Transverse colon (tissue), 3 donors: ENCODE data around the gene CCDC40.

ENCODE experiments used
- EP300 ChIP-seq: sonication (generic); formaldehyde crosslinking; IDR thresholded peaks from one replicate; pipeline ENCODE4 v1.6.1; 2017; ENCODE audit warnings: antibody characterized with exemption, low read depth
- TF ChIP-seq, protein P1 (sequence below), 5 experiments: fragments of 200-600 bp in 3 of 5; fragments of 450-650 bp in 2 of 5; sonication (generic) in 3 of 5; IDR thresholded peaks; 1 replicate in 2 of 5; 2 replicates in 3 of 5; pipeline ENCODE4 v1.5.1; 2016 to 2017; ENCODE audit warnings: antibody characterized with exemption in 5 of 5, inconsistent platforms in 3 of 5, mild to moderate bottlenecking in 2 of 5, moderate library complexity in 1 of 5

DNA sequence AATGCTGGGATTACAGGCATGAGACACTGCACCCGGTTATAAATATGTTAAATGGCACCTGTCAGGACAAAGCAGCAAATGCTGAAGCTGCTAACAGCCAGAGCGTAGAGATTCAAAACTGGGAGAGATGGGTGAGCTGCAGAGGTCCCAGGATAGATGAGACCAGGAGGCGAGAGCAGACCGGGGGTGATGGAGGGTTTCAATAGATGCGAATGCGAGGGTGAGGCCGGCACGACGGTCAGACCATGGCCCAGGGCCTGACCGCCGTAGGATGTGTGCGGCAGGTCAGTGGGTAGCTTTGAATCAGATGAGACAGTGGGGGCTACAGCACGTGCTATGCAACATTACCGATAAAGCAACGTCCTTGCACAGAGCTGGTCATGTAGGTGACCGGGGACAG lies 14.3 kb downstream of the CCDC40 start:
- TF ChIP-seq, protein P1, sequence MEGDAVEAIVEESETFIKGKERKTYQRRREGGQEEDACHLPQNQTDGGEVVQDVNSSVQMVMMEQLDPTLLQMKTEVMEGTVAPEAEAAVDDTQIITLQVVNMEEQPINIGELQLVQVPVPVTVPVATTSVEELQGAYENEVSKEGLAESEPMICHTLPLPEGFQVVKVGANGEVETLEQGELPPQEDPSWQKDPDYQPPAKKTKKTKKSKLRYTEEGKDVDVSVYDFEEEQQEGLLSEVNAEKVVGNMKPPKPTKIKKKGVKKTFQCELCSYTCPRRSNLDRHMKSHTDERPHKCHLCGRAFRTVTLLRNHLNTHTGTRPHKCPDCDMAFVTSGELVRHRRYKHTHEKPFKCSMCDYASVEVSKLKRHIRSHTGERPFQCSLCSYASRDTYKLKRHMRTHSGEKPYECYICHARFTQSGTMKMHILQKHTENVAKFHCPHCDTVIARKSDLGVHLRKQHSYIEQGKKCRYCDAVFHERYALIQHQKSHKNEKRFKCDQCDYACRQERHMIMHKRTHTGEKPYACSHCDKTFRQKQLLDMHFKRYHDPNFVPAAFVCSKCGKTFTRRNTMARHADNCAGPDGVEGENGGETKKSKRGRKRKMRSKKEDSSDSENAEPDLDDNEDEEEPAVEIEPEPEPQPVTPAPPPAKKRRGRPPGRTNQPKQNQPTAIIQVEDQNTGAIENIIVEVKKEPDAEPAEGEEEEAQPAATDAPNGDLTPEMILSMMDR (IDR thresholded peaks at IDR 0.05): no peak
- TF ChIP-seq EP300: no peak
